NT2/D1 (cell line): ENCODE measurements around the gene RPL28.

Experiments
- SUZ12 ChIP-seq: IDR thresholded peaks from 2 replicates; pipeline ENCODE4 v1.6.1; 2011; ENCODE audit not compliant: insufficient read length, insufficient read depth; ENCODE audit errors: extremely low read depth
- YY1 ChIP-seq: IDR thresholded peaks from 2 replicates; pipeline ENCODE4 v1.6.1; 2011; ENCODE audit not compliant: insufficient read length, insufficient read depth
- ZNF274 ChIP-seq: IDR thresholded peaks from 2 replicates; pipeline ENCODE4 v1.6.1; 2011; ENCODE audit warnings: mild to moderate bottlenecking, low read depth, low read length

GRCh38 chr19:55370305-55370988 is 15.3 kb upstream of the RPL28 start, which contains the start of gene IL11:
- TF ChIP-seq YY1 (no peak), ZNF274 (no peak), SUZ12 (no peak)
